Activated CD4-positive, alpha-beta T cell treated with anti-CD3 and anti-CD28 coated beads for 1 hour (primary cell): ENCODE measurements around the gene GMPPB.
A peak's percentile ranks its signal among the peaks of the same experiment; 100 is the strongest.

Experiments
- DNase-seq: peaks from one replicate; pipeline ENCODE4 v3.0.0-alpha.2; 2020

The GMPPB gene

DNA sequence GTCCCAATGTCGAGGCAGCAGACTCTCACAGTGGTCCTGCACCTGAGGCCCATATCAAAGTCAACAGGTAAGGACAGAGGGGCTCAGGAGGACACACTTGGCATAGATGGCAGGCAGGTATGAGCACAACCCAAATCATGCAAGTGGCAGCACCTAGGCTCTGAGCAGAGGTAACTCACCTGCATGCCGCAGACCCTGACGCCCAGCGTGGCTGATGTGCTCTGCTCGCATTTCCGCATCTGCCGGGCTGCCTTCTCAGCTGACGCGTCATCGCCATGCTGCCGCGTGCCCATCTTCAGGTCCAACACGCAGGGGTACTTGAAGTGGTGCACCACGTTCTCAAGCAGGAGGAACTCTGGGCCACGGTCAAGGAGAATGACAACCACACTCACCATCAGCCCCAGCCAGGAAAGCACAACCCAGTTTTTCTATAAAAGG lies 4.2 kb upstream of the GMPPB start:
- no peak for DNase-seq

- no peak for DNase-seq
Observed at GRCh38 chr3:49727154-49727923, 3.6 kb upstream of the GMPPB start.

- DNase-seq: no peak
Observed at GRCh38 chr3:49725906-49726681, 2.3 kb upstream of the GMPPB start.

DNA sequence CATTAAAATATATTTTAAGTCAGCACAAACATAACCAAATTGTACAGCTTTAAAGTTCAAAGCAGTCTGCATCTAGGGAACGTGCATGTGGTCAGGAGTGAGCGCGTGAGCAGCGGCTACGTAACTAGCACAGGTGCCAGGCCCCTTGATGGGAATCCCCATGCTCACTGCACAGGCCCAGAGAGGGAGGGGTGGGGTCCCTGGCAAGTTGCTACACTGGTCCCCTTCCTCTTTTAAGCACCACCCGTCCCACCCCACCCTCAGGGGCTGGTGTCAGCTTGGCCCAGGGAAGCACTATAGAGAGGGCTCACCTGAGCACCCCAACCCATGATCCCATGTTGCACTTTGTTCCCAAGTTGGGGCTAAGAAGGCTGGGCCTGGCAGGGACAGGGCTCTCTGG lies 835 bp upstream of the GMPPB start:
- DNase-seq: no peak

GRCh38 chr3:49723296-49723627 lies 489 bp downstream of the GMPPB start:
- peak; percentile 33 for DNase-seq

GRCh38 chr3:49722896-49723295 lies 855 bp downstream of the GMPPB start:
- DNase-seq: no peak

GRCh38 chr3:49721896-49722781 lies 1.6 kb downstream of the GMPPB start:
- no peak for DNase-seq

GRCh38 chr3:49721596-49721895 lies 2.2 kb downstream of the GMPPB start:
- no peak for DNase-seq

DNA sequence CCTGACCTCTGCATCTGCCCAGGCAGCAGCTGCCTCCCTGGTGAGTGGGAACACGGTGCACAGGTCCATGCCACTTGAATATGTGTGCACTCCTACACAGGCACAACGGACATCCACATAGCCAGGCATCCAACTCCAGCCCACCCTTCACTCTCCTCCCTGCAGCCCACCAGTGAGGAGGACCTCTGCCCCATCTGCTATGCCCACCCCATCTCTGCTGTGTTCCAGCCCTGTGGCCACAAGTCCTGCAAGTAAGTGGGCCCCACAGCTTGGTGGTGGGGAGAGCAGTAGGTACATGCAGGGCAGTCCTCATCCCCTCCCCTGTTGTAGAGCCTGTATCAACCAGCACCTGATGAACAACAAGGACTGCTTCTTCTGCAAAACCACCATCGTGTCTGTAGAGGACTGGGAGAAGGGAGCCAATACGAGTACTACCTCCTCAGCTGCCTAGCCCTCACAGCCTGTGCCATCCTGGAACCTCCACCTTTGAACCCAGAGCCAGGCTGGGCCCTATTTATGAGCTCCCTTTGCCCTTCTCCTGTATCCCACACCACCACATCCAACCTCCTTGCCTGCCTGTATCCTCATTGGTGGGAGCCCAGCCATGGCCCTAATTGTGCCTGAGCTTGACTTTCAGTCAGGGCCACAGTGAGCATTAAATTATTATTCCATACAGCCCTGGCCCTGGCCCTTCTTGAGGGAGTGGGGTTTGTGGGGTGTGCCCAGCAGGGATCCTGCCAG lies 2.7 kb downstream of the GMPPB start:
- no peak for DNase-seq

GRCh38 chr3:49719214-49719884 lies 4.4 kb downstream of the GMPPB start, which contains the start of gene AMIGO3:
Gene AMIGO3 (minus strand): TSS chr3:49719684. CDS start chr3:49719465, 219 bp downstream.
- DNase-seq: peak; percentile 78

DNA sequence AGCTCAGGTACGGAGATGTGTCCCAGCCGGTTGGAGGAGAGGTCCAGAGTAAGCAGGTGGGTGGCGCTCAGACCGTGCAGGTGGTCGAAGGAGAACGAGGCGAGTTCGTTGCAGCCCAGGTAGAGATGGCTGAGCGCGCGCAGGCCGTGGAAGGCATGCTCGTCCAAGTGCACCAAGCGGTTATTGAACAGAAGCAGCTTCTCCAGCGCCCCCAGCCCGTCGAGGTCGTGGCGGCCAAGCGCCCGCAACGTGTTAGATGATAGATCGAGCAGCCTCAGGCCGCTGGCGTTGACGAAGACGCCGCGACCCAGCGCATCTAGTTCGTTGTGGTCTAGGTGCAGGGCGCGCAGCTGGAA lies 4.9 kb downstream of the GMPPB start:
- no peak for DNase-seq

DNA sequence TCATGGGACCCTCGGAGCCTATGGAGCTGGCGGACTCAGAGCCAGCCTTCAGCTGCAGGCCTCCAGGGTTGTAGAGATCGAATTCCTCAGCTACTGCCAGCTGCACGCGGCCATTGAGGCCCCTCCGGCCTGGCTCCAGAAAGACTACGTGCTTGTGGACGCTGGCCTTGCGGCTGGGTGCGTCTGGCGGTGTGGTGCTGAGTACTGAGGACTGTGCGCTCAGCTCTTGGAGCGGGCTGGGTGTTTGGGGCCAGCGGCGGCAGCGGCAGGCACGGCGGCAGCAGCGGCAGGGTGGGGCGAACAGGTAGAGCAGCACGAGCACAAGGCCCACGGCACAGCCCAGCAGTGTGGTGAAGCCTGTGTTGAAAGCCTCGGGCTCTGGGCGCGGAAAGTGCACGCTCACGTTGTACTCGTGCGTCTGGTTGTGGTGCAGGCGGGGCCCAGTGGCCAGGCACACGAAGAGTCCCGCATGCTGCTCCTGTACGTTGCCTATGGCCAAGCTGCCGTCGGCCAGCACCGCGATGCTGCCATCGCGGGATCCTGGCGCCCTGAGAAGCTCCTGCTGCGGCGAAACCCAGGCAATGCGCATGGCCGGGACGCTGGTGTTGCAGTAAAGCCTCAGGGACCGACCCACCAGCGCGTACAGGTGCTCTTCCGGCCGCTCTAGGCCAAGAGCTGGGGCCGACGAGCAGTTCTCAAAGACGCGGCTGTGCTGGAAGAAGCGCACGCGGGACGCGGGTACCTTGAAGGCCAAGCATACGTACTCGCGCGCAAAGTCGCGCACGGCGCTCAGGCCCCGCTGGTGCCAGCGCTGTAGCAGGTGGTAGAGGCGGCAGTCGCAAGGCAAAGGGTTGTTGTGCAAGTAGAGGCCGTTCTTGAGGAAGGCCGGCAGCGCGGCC lies 5.5 kb downstream of the GMPPB start:
- DNase-seq: no peak

GRCh38 chr3:49717211-49717958 lies 6.4 kb downstream of the GMPPB start:
- no peak for DNase-seq

GRCh38 chr3:49716691-49717210 lies 7.0 kb downstream of the GMPPB start:
- no peak for DNase-seq

DNA sequence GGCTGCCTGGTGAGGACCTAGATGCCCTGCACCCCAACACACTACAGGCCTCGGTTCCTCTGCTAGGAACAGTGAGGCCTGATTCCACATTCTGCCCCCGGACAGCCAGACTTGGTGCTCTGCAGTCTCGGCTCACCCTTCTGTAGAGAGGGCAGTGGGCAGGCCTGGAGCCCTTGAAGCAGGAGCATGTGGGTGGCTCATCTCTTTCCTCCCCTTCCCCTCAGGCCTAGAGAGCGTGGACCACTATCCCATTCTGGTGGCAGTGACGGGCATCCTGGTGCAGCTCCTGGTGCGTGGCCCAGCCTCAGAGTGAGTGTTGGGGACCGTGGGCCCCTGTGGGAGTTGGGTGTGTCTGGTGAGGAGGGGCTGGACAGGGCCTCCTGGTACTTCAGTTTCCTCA lies 7.6 kb downstream of the GMPPB start:
- no peak for DNase-seq

- no peak for DNase-seq
Observed at GRCh38 chr3:49715611-49716121, 8.1 kb downstream of the GMPPB start.

GRCh38 chr3:49714728-49715550 lies 8.8 kb downstream of the GMPPB start:
- no peak for DNase-seq

DNA sequence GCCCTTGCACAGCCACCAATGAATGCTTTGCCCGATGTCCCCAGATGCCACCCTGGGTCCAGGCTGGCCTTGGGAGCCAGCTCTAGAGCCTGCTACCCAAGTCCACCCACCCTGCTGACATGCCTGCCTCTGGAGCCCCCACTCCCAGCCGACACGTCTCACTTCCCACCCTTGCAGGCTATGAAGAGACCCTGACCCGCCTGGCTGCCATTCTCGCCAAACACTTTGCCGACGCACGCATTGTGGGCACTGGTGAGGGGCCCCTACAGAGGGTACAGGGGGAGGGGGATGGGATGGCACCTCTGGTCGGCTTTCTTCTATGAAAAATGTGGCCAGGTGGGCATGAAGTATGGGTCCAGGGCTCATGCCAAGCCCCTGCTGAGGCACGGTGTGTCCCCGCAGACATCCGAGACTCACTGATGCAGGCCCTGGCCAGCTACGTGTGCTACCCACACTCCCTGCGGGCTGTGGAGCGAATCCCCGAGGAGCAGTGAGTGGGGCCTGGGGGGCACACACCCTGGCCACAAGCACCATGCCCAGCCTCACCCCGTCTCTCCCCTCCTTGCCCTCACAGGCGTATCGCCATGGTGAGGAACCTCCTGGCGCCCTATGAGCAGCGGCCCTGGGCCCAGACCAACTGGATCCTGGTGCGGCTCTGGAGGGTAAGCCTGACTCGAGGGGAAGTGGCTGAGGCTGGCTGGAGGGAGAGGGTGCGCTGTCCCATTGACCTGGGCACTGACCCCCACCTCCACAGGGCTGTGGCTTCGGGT lies 10.2 kb downstream of the GMPPB start:
- DNase-seq: no peak
